Gastrocnemius medialis (tissue), 4 donors: ENCODE data around the gene CUX1. TPM values are rescaled to one million over a fixed set of nuclear protein-coding genes. Genes with fewer than 3 reads are reported as not detected.

ENCODE experiments used
- ATAC-seq, 2 donors: fragments of 150-250 bp; one replicate each; pipeline ENCODE4 v1.9.1; 2016
- DNase-seq, 2 donors: peaks; one replicate each; pipeline ENCODE4 v3.0.0-alpha.2; 2019
- H3K27ac ChIP-seq, 4 donors: fragments of 200-600 bp; sonication (generic); 1 replicate in 1 of 4; 2 replicates in 3 of 4; pipeline ENCODE4 v1.5.1; 2016 to 2018; ENCODE audit warnings: mild to moderate bottlenecking in 2 of 4, moderate library complexity in 1 of 4
- H3K27me3 ChIP-seq, 3 donors: fragments of 200-600 bp; sonication (generic) in 2 of 3; 1 replicate in 1 of 3; 2 replicates in 2 of 3; pipeline versions ENCODE4 v1.5.1 to v1.6.0; 2016 to 2019; ENCODE audit warnings: mild to moderate bottlenecking in 1 of 3, moderate library complexity in 1 of 3
- H3K36me3 ChIP-seq, 2 donors: fragments of 200-600 bp; sonication (generic) in 1 of 2; one replicate each; pipeline ENCODE4 v1.5.1; 2017 to 2018
- H3K4me1 ChIP-seq, 2 donors: fragments of 200-600 bp; sonication (generic) in 1 of 2; one replicate each; pipeline ENCODE4 v1.5.1; 2016 to 2017; ENCODE audit warnings: mild to moderate bottlenecking in 2 of 2
- H3K4me3 ChIP-seq, 4 donors: fragments of 200-600 bp; sonication (generic) in 3 of 4; 1 replicate in 1 of 4; 2 replicates in 3 of 4; pipeline ENCODE4 v1.5.1; 2016 to 2019; ENCODE audit warnings: mild to moderate bottlenecking in 2 of 4
- H3K9me3 ChIP-seq, 3 donors: fragments of 200-600 bp; sonication (generic) in 2 of 3; 1 replicate in 1 of 3; 2 replicates in 2 of 3; pipeline ENCODE4 v1.5.1; 2016 to 2019
- CTCF ChIP-seq, 5 experiments: fragments of 450-650 bp in 3 of 5; fragments of 200-600 bp in 2 of 5; sonication (generic) in 2 of 5; IDR thresholded peaks in 4 of 5; conservative IDR thresholded peaks in 1 of 5; 1 replicate in 4 of 5; 2 replicates in 1 of 5; pipeline ENCODE4 v1.5.1; 2016 to 2019; ENCODE audit warnings: antibody characterized with exemption in 5 of 5, mild to moderate bottlenecking in 3 of 5, moderate library complexity in 3 of 5
- POLR2A ChIP-seq, 2 donors: fragments of 450-650 bp; IDR thresholded peaks; one replicate each; pipeline ENCODE4 v1.6.1; 2017; ENCODE audit warnings: antibody characterized with exemption in 2 of 2, mild to moderate bottlenecking in 2 of 2, moderate library complexity in 2 of 2
- in situ Hi-C, 4 donors: fragments of 200-750 bp; cut with MboI; loops; one replicate each; pipeline versions ENCODE4 v1.15.0 to v1.8.0; 2017; ENCODE audit warnings: low sequenced_read_pairs in 4 of 4
- intact Hi-C: fragments of 100-400 bp; cut with DNase I; formaldehyde crosslinking; loops from one replicate; pipeline ENCODE4 v1.15.1; 2023; ENCODE audit warnings: low total_unique reads
- total RNA-seq, 4 donors: library from RNA; depleted of rRNA; stranded (reverse); fragments of >200 nt; gene quantifications; one replicate each; pipeline versions ENCODE4 v1.1.0 to v1.2.3, GENCODE V29; 2016

CUX1 gene
- total RNA-seq, 4 donors from 2014 or later, result 44.1 to 57.9 (median 54.9) TPM

GRCh38 chr7:102234801-102235550, 417.6 kb downstream of the CUX1 start:
- Histone ChIP-seq H3K4me3 (no peak overlapping the region), H3K27me3 (no peaks in the 10 kb centered on the region), H3K9me3 (no peaks in the 10 kb centered on the region), H3K36me3 (peaks cover 0 to 20% of the 10 kb centered on the region in 2 donors), H3K27ac (no peak overlapping the region), H3K4me1 (peaks cover 0 to 3% of the 10 kb centered on the region in 2 donors)
- ATAC-seq (no peak), DNase-seq (no peak)
- in situ Hi-C loops (loop anchor here (25.0 kb wide), 3 partner anchors 398 to 548 kb away; partner anchors contain the start of gene CUX1 (in 2 of the 4)), intact Hi-C loops (loop anchor here (10.0 kb wide), 3 partner anchors 120 to 630 kb away; no protein-coding TSS in a partner anchor)
- TF ChIP-seq CTCF (IDR thresholded peaks at IDR 0.05 in 4 of 5, conservative IDR thresholded peaks at IDR 0.05 in 1 of 5) (no peak), POLR2A (IDR thresholded peaks at IDR 0.05) (no peak)

- intact Hi-C loops, result loop anchor here (1.0 to 10.0 kb wide), 5 partner anchors 121 to 631 kb away; no protein-coding TSS in a partner anchor
- no peak overlapping the region for H3K4me3 ChIP-seq
- ATAC-seq (no peak), DNase-seq (no peak)
- H3K4me1 ChIP-seq, result peaks cover 0 to 3% of the 10 kb centered on the region in 2 donors
- H3K9me3 ChIP-seq, result no peaks in the 10 kb centered on the region
- TF ChIP-seq CTCF (IDR thresholded peaks at IDR 0.05 in 4 of 5, conservative IDR thresholded peaks at IDR 0.05 in 1 of 5), result no peak
- no peak for TF ChIP-seq POLR2A (IDR thresholded peaks at IDR 0.05)
- in situ Hi-C loops, result loop anchor here (25.0 kb wide), 3 partner anchors 399 to 549 kb away; partner anchors contain the start of gene CUX1 (in 2 of the 4)
- H3K27me3 ChIP-seq, result no peaks in the 10 kb centered on the region
- no peak overlapping the region for H3K27ac ChIP-seq
- peaks cover 0 to 29% of the 10 kb centered on the region in 2 donors for H3K36me3 ChIP-seq
Observed at GRCh38 chr7:102236102-102236501, 418.7 kb downstream of the CUX1 start.

GRCh38 chr7:102236592-102237287, 419.3 kb downstream of the CUX1 start:
- in situ Hi-C loops (loop anchor here (25.0 kb wide), 3 partner anchors 399 to 549 kb away; partner anchors contain the start of gene CUX1 (in 2 of the 4)), intact Hi-C loops (loop anchor here (1.0 to 10.0 kb wide), 5 partner anchors 122 to 632 kb away; no protein-coding TSS in a partner anchor)
- TF ChIP-seq CTCF (IDR thresholded peaks at IDR 0.05 in 4 of 5, conservative IDR thresholded peaks at IDR 0.05 in 1 of 5), result peak; percentile 77 to 83 (median 81)
- no peak for TF ChIP-seq POLR2A (IDR thresholded peaks at IDR 0.05)
- DNase-seq (peak; percentile 26 to 52), ATAC-seq (peak; percentile 71 to 93)
- Histone ChIP-seq H3K4me1 (peaks cover 0 to 3% of the 10 kb centered on the region in 2 donors), H3K4me3 (no peak overlapping the region), H3K9me3 (no peaks in the 10 kb centered on the region), H3K27ac (no peak overlapping the region), H3K27me3 (no peaks in the 10 kb centered on the region), H3K36me3 (peaks cover 0 to 29% of the 10 kb centered on the region in 2 donors)

GRCh38 chr7:102239206-102239820, 421.9 kb downstream of the CUX1 start:
- Histone ChIP-seq H3K4me1 (peaks cover 0 to 3% of the 10 kb centered on the region in 2 donors), H3K9me3 (no peaks in the 10 kb centered on the region), H3K36me3 (peaks cover 0 to 25% of the 10 kb centered on the region in 2 donors), H3K27me3 (no peaks in the 10 kb centered on the region), H3K27ac (no peak overlapping the region), H3K4me3 (no peak overlapping the region)
- no peak for TF ChIP-seq POLR2A (IDR thresholded peaks at IDR 0.05)
- no peak for TF ChIP-seq CTCF (IDR thresholded peaks at IDR 0.05 in 4 of 5, conservative IDR thresholded peaks at IDR 0.05 in 1 of 5)
- intact Hi-C loops, result loop anchor here (10.0 kb wide), 3 partner anchors 125 to 635 kb away; no protein-coding TSS in a partner anchor
- ATAC-seq (no peak), DNase-seq (no peak)
- in situ Hi-C loops, result loop anchor here (25.0 kb wide), 3 partner anchors 402 to 552 kb away; partner anchors contain the start of gene CUX1 (in 2 of the 4)
